ENCODE results near the gene PPP2CA.
A peak's percentile ranks its signal among the peaks of the same experiment; 100 is the strongest.
"Not testable (repeated sequence)": the region's sequence is repeated elsewhere in the genome, so short reads cannot be mapped to it uniquely, and the experiment has no call there.

Gene PPP2CA

DNA sequence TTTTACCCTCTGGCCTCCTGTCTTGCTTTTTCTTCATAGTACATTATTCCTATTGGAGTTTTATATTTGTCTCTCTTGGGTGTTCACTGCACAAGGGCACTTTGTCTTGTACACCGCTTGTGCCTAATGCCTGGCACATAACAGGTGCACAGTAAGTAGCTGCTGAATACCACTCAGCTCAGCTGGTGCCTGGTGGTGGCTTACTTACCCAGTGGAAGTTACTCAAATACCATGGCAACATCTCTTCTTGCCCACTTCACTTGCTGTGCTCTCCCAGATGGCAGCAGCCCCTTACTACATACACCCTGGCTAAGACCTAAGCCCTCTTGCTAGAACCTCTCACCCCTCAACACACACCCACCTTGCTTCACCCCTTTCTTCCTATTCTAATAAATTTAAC lies 37.8 kb downstream of the PPP2CA start:
- DNase-seq = no peak

DNA sequence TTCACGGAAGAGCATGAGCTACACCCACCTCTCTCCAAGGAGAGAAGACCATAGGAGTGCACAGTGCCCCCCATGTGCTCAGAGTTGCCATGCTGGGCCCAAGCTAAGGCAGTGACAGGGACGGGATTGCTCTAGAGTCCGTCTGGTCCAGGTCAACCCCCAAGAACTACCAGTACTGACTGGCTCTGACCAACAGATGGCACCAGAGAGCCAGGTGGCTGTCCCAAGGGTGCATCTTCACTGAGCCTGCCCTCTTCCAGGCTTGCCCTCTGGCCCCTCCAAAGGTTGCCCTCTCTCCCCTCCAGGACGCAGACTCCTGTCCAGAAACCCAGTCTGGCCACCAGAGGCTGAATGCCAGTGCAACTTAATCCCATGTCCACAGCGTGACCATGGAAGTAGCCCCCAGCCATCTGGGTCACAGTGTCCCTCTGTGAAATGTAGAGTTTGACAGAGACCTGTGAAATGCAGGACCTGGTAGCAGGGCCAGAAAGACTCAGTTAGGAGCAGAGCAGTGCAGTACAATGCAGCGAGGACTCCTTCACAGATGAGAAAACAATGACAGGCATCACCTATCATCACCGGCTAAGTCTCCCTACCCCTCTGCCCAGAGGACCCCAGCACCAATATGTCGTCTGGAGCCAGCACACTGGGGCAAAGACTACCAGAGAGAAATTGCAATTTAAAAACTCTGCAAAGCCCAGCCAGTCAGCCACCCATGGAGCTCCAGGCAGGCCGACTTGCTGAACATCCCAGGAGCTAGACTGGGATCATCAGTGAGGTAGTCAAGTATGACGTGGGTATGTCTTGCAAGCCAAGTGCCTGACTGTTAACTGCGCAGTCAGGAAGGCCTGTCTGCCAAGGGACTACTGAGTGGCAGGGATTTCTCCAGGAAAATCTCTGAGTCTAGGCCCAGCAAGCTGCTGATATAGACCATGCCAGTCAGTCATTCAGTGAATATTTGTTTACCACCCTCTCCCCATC lies 41.4 kb downstream of the PPP2CA start:
- DNase-seq = peak; percentile 80

DNA sequence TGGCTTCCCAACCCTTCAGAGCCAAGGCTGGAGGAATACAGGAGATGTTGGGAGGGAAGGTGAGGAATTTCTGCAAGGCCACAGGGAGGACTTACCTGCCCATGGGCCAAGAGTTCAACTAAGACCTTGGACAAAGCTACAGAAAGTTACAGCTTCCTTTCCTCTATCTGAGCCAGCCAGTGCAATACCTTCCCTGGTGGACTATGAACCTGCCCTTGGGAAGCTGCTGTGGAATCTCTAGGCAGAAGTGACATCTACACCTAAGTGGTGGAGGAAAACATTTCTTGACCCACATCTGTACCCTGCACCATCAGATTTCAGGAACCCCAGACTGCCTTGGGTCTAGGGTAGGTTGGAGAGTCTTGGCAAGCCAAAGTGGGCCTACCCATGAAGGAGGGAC lies 42.4 kb downstream of the PPP2CA start:
- DNase-seq = no peak

- no peak for DNase-seq
Observed at GRCh38 chr5:134178096-134178419, 47.8 kb downstream of the PPP2CA start.

DNA sequence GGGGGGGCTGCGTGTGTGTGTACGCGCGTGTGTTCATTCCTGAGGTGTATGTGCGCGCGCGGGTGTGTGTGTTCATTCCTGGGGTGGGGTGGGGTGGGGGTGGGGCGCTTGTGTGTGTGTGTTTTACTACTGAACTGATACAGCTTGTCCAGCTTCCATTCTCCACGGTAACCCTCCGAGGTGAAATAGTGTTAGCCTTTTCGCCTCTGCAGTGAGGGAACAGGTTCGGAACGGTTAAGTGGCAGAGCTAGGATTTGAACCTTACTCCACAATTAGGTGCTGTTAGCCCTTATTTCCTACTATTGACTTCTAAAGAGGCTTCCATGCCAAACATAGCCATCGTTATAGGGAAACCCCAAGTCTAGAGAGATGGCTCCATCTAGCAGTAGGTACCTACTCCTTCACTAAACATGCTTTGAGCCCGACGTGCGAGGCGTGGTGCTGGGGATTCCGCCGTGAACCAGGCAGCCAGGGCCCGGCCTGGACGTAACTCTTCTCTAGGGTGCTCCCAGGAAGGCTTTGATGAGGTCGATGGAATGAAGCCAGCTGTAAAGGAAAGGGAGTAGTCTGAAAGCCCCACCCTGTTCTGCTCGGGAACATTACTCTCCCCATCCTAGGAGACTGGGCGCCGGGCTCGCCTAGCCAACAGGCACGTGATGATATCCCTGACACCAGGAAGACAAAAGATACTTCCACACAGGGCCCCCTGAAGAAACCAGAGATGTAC lies 48.3 kb downstream of the PPP2CA start:
- DNase-seq = peak; percentile 40

- peak; percentile 84 for DNase-seq
Observed at GRCh38 chr5:134176511-134177368, 49.1 kb downstream of the PPP2CA start, which contains the start of gene SKP1. Gene SKP1 (minus strand): TSS chr5:134176950. CDS start chr5:134174022, 2,928 bp downstream.

DNA sequence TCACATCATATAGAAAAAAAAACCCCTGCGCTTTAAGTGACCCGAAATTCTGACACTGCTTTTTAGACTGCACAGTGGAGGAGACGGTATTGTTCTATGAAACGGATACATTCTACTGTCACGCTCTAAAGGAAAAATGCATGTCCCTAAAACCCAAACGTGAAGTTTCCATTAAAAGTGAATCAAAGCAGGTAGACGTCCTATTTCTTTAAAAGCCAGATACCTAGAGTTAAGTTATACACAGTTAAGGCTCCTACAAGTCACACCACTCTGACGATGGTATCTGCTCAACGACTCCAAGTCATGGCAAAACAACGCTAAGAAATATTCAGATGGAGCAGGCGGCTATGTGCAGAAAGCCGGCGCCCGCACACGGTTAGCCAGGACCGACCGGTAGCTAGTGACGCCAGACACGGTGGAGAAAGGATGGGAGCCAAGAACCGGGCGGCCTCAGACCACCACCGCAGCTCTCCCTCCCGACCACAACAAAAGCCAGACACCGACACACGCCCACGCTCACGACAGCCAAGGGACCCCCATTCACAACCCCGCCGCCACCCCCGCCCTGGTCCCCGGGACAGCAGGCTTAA lies 49.9 kb downstream of the PPP2CA start:
- DNase-seq = peak; percentile 43

DNA sequence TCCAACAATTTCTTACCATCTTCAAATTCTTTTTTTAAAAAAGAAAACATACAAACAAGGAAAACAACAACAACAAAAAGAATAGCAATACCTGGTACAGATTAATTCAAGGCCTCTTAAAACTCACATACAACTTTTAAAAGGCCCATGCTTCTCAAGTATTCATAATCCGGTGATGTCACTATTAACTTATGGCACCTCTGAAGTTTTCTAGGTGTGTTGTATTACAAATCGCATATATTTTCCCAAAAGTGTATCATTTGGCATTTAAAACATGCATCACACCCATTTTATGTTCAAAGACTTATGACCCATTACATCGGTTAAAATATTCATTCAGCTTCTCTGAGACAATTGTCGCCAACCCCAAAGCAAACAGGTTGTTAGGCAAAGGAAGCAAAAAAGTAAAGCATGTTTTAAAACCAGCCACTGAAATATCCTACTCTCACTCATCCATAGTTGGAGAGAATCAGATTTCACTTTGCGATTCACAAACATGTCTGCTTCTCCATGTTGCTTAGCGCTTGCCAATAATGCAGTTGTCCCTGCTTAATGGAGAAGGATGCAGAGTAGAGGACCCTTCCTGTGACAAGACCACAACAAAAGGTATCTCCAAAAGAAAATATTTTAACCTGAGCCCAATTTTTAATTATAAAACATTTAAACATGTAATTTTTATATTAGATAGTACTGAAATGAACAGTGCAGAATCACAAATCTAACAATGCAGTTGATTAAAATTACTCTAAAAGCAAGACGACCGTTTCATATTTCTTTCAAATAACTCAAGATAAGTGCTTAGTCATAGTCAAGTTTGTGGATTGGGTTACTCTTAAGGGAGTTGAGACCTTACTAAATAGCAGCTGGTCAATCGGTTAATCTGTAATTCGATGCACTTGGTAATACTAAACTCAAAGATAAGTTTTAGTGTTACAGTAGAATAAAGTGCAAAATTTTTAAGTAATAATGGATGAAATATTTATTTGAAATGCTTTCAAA lies 50.7 kb downstream of the PPP2CA start:
- peak; percentile 44 for DNase-seq

DNA sequence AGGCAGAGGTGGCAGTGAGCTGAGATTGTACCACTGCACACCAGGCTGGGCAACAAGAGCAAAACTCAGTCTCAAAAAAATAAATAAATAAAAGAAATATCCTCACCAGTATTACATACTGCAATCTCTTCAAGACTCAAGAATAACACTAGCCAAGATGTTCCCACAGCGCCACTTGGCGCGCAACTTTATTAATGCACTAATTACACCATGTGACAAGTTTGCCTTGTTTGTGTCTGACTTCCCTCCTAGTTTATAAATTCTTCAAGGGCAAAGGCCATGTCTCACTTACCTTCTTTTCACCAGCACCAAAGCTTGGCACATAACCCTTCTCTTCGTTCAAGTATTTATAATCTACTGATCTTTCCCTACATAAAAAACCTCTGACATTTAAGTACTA lies 53.9 kb downstream of the PPP2CA start:
- no peak for DNase-seq

DNA sequence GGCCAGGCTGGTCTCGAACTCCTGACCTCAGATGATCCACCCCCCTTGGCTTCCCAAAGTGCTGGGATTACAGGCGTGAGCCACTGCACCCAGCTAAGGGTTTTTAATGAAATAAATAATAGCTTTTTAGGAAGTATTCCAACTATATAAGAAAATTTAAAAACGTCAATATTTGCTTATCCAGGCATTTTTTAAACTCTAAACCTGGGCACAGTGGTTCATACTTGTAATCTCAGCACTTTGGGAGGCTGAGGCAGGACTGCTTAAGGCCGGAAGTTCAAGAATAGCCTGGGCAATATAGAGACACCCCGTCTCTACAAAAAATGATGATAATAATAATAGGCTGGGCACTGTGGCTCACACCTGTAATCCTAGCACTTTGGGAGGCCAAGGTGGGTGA lies 63.3 kb downstream of the PPP2CA start:
- no peak for DNase-seq

- no peak for DNase-seq
Observed at GRCh38 chr5:134161513-134162395, 64.1 kb downstream of the PPP2CA start.

- DNase-seq = no peak
Observed at GRCh38 chr5:134153657-134154056, 72.2 kb downstream of the PPP2CA start.

DNA sequence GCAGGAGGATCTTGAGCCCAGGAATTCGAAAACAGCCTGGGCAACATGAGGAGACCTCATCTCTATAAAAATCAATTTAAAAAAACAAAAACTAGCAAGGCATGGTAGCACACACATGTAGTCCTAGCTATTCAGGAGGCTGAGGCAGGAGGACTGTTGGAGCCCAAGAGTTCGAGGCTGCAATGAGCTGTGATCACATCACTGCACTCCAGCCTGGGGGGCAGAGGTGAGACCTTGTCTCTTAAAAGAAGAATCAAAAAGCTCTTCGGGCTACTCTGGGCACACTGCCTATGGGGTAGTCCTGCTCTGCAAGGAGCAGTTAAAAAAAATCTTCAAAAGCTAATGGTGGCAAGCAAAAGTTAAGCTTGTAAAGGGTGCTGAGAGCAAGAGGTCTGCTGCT lies 72.6 kb downstream of the PPP2CA start:
- no peak for DNase-seq

GRCh38 chr5:134152173-134152832 lies 73.6 kb downstream of the PPP2CA start:
- DNase-seq = not testable (repeated sequence)

GRCh38 chr5:134151723-134152122 lies 74.2 kb downstream of the PPP2CA start:
- no peak for DNase-seq

DNA sequence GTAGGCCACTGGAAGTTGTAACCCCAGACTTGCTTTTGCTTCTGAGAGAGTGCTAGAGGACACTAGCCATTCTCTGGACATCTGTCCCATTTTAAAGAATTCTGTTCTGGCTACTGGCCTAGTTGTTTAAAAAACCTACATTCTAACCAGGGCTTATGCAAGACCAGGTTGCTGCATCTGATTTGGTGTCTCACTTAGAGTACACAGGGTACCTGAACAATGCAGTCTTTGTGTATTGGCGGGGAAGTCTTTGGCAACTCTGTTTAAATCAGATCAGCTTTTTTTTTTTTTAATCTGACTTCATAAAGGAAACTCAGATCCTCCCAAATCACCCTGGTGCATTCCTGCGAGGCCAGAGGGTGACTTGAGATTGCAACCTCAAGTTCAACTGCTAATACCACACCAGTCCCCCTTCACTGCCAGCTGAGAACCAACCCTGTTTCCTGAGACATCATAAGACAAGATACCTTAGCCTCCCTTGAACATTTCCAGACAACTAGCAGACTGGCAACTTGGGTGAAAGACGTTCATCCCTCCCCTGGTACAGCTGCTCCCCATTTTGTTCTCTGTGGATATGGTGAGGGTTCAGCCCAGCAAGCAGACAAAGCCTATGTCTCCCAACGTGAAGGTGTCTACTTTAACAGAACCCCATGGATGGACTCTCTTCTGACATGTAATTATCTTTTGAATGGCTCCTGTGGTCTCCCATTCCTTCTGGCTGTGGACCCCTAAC lies 76.1 kb downstream of the PPP2CA start:
- DNase-seq = no peak

DNA sequence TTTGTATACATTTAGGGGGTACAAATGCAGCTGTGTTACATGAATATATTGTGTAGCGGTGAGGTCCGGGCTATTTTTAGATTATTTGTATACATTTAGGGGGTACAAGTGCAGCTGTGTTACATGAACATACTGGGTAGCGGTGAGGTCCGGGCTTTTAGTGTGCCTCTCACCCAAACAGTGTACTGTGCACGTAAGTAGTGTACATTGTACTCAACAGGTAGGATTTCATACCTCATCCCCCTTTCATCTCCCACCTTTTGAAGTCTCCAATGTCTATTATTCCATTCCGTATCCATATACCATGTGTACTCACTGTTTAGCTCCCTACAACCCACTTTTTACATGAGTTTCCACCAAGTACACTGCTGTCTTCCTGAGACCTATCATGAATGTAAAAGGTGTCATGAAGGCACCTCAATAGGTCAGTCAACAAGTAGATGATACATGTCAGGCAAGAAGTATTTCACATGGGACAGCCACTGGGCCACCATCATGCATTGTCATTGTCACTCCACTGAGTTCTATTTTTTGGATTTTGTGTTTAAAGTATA lies 76.8 kb downstream of the PPP2CA start:
- DNase-seq = no peak

- DNase-seq = no peak
Observed at GRCh38 chr5:134148316-134148715, 77.6 kb downstream of the PPP2CA start.

Data from NCI-H82 (cell line).